HG03095 (cell line): Measurements from ENCODE around the gene TRIM68.

Experiments used
- ATAC-seq: cut with Tn5 transposase; IDR thresholded peaks from one replicate; pipeline ENCODE4 v1.9.1; 2021; ENCODE audit warnings: moderate library complexity; ENCODE audit not compliant: unreplicated experiment

The TRIM68 gene, protein sequence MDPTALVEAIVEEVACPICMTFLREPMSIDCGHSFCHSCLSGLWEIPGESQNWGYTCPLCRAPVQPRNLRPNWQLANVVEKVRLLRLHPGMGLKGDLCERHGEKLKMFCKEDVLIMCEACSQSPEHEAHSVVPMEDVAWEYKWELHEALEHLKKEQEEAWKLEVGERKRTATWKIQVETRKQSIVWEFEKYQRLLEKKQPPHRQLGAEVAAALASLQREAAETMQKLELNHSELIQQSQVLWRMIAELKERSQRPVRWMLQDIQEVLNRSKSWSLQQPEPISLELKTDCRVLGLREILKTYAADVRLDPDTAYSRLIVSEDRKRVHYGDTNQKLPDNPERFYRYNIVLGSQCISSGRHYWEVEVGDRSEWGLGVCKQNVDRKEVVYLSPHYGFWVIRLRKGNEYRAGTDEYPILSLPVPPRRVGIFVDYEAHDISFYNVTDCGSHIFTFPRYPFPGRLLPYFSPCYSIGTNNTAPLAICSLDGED

GRCh38 chr11:4607781-4608666, at the start of gene TRIM68:
TSS of gene TRIM68 (minus strand) at chr11:4608231. CDS start at chr11:4605504, 2,727 bp downstream.
- ATAC-seq: peak; percentile 100

- ATAC-seq: no peak
These were observed 46.8 kb upstream of the TRIM68 start for GRCh38 chr11:4654635-4655369.

- ATAC-seq: no peak
These were observed 39.7 kb upstream of the TRIM68 start for GRCh38 chr11:4647766-4648165.

- ATAC-seq: no peak
These were observed 37.9 kb upstream of the TRIM68 start for GRCh38 chr11:4645974-4646373.

- no peak for ATAC-seq
These were observed 36.2 kb upstream of the TRIM68 start for GRCh38 chr11:4644233-4644632.

GRCh38 chr11:4643682-4644081, 35.7 kb upstream of the TRIM68 start, which contains the start of gene OR51E1:
TSS of gene OR51E1 (plus strand) at chr11:4643982. CDS start at chr11:4652527, 8,545 bp downstream.
- ATAC-seq: no peak

- no peak for ATAC-seq
These were observed 35.0 kb upstream of the TRIM68 start for GRCh38 chr11:4643076-4643475.

GRCh38 chr11:4642043-4642442, 34.0 kb upstream of the TRIM68 start:
- ATAC-seq: no peak

- no peak for ATAC-seq
These were observed 33.5 kb upstream of the TRIM68 start for GRCh38 chr11:4641501-4641900.

DNA sequence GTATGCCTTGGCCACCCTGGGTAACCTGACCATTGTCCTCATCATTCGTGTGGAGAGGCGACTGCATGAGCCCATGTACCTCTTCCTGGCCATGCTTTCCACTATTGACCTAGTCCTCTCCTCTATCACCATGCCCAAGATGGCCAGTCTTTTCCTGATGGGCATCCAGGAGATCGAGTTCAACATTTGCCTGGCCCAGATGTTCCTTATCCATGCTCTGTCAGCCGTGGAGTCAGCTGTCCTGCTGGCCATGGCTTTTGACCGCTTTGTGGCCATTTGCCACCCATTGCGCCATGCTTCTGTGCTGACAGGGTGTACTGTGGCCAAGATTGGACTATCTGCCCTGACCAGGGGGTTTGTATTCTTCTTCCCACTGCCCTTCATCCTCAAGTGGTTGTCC, 31.9 kb upstream of the TRIM68 start:
- ATAC-seq: no peak

- ATAC-seq: no peak
These were observed 29.6 kb upstream of the TRIM68 start for GRCh38 chr11:4637662-4638047.

- peak; percentile 91 for ATAC-seq
These were observed 29.1 kb upstream of the TRIM68 start, which contains the start of gene OR51D1 for GRCh38 chr11:4636962-4637661. TSS of gene OR51D1 (plus strand) at chr11:4637477. CDS start at chr11:4639791, 2,314 bp downstream.

DNA sequence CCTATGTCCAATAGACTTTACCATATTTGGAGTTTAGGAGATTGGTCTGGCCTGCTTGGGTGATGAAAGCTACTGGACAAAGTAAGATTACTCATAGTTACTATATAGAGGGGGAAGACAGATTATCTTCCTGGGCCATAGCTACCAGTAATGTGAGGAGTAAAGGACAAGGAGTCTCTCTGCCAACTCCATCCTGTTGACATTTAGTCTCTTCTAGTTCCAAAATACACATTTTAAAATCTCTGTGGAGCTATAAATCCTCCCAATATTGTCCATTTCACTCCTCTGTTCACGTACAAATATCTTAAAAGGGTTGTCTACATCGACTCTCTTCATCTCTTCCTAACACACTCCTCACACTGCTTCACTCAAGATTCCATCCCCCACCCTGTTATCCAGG, 28.1 kb upstream of the TRIM68 start:
- ATAC-seq: no peak

DNA sequence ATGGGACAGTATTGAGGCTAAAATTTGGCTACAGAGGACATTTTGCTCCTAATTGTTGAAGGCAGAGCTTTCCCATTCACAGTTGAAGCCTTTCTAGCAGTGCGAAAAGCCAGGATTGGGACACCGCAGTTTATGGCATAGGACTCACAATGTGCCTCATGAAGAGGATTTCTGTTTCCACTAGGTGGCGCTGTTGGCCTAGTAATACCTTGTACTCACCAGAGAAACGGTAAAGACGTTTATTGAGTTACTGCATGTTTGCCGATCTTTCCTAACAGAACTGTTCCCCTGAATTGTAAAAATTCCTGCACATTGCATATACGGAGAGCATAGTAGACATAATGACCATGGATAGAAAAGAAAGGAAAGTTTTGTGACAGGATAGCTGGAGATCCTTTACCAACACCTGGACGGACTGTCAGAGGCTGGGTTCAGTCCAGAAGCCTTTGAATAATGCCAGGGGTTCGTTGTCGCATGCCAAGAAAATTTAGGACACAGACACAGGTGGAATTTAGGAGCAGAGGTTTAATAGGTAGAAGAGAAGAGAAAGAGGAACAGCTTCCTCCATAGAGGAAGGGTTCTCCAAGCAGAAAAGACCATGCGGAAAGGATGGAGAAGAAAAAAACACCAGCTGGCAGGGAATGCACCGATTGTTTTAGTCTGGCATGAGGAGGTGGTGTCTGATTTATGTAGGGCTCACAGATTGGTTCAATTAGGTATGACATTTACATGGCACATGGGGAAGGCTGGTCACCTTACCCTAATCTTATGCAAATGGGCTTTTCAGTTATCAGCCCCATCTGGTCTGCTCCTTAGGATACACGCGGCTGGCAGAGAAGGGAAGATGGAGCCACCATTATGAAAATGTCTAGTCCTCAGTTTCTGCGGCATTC, 18.4 kb upstream of the TRIM68 start:
- no peak for ATAC-seq

DNA sequence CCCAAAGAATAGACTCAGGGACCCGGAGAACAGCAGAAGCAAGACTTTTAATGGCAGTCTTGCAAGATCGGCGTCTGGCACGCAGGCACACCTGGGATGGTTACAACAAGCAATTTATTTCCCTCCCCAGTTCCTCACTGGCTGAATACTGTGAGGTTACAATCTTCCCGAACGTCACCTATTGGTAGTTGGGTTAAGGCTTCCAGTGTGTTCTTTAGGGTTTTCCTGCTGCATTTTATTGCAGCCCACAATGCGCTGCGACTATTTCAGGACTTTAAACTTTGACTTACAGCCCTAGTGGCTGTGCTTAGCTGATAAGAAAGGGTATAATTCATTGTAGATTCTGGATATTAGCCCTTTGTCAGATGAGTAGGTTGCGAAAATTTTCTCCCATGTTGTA, 11.5 kb upstream of the TRIM68 start:
- no peak for ATAC-seq

- ATAC-seq: no peak
These were observed 7.9 kb upstream of the TRIM68 start for GRCh38 chr11:4615856-4616444.

GRCh38 chr11:4611986-4612385, 4.0 kb upstream of the TRIM68 start:
- no peak for ATAC-seq

DNA sequence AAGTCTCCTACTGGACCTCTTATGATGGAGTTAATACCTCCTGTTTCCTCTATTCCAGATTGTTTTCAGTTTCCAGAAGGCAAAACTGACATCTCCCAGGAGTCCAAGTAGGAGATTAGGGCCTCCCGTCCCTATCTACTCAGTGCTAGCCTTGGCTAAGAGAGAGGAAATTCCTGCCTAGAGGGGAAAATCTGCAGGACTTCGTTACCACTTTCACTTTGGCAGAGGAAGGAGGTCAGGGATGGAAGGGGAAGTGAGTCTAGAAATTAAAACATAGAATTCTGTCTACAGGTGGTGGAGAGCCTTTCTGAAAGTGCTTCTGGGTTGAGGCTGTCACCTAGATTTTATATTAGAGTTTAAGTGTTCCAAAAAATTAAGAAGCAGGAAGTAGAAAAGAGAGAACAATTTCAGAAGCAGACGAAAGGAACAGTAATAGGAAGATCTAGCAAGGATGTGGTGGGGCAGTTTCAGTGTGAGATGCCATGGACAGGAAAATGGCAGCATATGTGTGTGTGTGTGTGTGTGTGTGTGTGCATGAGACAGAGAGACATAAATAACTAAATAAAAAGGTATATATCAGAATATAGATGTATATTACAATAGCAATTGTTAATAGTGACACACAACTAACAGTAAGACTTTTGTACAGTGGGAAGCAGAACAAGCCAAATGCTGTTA, 2.4 kb upstream of the TRIM68 start:
- no peak for ATAC-seq
